Right ventricle myocardium inferior (tissue), 1 donor: ENCODE results near the gene VGLL2. TPM values are rescaled to one million over a fixed set of nuclear protein-coding genes. Genes with fewer than 3 reads are reported as not detected.

Source experiments
- ATAC-seq: fragments of 200-7000 bp; cut with Tn5 transposase; one replicate; pipeline ENCODE4 v1.9.1; 2020; ENCODE audit warnings: mild to moderate bottlenecking, moderate library complexity
- DNase-seq: peaks from one replicate; pipeline ENCODE4 v3.0.0; 2021; ENCODE audit errors: missing footprints
- intact Hi-C: fragments of 100-400 bp; cut with DNase I; formaldehyde crosslinking; loops from one replicate; pipeline ENCODE4 v1.11.0; 2022
- total RNA-seq: library from RNA; stranded (reverse); fragmentation: NEBNext Ultra II Directional; extraction: Animal tissue kit (Norgen Biotek cat#: 25700); gene quantifications from one replicate; pipeline ENCODE4 v1.2.1, GENCODE V29; 2021
- donor health status: DM: no; HTN: yes; CAD: no; lungs with severe emphysema.

Gene VGLL2
- total RNA-seq, 1 donor from 2014 or later: not detected

DNA sequence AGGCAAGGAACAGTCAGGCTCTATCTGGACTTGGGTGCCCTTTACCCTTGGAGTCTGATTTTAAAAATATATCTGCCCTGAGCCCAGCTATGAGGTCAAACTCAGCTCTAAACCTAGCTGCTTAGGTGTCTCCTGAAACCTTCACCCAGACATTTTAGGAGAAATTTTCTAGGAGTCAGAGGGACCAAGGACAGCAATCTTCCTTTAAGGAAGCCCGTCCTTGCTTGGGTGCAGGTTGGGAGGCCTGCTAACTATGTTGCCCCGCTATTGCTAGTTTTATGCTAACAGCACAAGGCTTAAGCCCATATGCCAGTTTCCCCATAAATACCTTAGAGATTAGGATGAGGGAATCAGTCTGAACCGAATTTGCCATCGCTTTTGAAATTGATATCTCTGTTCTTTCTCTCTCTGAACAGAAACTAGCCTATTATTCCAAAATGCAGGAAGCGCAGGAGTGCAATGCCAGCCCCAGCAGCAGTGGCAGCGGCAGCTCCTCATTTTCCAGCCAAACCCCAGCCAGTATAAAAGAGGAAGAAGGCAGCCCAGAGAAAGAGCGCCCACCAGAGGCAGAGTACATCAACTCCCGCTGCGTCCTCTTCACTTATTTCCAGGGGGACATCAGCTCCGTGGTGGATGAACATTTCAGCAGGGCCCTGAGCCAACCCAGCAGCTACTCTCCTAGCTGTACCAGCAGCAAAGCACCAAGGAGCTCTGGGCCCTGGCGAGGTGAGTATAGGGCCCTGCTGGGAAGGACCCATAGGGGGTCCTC lies 2.6 kb downstream of the VGLL2 start:
- intact Hi-C loops: loop anchor here (5.0 kb wide), 1 partner anchor 386 kb away; no protein-coding TSS in a partner anchor
- ATAC-seq (no peak), DNase-seq (peak; percentile 60)

DNA sequence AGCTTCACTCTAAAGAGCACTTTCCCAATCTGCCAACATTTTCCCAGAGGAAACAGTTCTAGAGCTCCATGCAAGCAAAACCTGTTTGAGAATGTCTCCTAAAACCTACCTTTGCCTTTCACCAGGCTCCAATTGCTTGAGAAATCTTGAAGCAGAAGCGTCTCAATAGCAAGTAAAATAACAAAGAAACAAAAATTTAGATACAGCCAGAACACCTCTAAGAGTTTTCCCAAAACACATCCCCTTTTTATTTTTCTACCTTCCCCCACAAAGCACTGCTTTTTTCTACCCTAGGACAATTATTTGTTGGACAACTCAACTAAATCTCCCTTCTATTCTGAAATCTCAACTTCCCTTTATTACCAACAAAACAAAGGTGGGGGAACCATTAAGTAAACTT lies 3.6 kb downstream of the VGLL2 start:
- ATAC-seq: no peak
- no peak for DNase-seq
- intact Hi-C loops: loop anchor here (5.0 kb wide), 1 partner anchor 387 kb away; no protein-coding TSS in a partner anchor

DNA sequence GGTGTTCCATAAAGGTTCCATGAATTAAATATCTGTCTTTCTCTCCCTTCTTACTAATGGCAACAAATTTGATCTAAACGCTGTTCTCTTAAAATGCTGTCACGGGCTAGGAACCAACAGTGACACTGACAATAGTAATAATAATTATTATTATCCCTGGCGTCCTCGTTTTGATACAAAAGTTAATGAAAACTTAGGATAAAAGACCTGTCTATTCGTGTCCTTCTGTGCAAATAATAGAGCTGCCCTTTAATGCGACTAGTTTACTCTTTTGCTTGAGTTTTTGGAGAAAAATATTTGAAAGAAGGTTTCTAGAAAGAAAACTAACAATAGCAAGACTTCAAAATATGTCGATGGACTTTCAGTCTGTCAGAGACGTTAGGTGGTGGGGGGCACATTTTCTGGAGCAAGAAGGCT lies 4.3 kb downstream of the VGLL2 start:
- ATAC-seq: no peak
- intact Hi-C loops: loop anchor here (5.0 kb wide), 1 partner anchor 387 kb away; no protein-coding TSS in a partner anchor
- DNase-seq: no peak

DNA sequence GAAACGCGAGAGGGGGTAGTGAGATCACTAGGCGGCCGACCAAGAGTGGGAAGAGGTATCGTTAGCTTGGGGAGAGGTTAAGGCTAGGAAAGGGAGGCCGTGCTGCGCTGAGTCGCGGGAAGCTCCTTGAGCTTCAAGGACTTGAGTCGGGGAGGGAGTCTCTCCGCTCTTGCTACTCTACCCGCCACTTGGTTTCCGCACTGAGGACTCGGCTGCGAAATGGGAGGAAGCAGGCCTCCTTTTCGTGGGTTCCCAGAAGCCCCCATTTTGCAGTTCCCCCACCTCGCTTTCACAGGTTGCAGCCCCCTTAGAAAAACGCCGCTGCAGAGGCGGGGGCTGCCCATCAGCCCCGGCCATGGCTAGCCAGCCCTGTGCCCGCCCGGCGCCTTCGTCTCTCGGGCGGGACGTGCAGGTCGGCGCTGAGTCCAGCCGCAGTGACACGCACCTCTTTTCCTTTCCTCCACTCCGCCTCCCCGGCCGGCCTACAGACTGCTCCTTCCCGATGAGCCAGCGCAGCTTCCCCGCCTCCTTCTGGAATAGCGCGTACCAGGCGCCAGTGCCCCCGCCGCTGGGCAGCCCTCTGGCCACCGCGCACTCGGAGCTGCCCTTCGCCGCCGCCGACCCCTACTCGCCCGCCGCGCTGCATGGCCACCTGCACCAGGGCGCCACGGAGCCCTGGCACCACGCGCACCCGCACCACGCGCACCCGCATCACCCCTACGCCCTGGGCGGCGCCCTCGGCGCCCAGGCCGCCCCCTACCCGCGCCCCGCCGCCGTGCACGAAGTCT lies 4.9 kb downstream of the VGLL2 start:
- intact Hi-C loops: no loop called here
- DNase-seq (peak; percentile 70), ATAC-seq (peak; percentile 16)

DNA sequence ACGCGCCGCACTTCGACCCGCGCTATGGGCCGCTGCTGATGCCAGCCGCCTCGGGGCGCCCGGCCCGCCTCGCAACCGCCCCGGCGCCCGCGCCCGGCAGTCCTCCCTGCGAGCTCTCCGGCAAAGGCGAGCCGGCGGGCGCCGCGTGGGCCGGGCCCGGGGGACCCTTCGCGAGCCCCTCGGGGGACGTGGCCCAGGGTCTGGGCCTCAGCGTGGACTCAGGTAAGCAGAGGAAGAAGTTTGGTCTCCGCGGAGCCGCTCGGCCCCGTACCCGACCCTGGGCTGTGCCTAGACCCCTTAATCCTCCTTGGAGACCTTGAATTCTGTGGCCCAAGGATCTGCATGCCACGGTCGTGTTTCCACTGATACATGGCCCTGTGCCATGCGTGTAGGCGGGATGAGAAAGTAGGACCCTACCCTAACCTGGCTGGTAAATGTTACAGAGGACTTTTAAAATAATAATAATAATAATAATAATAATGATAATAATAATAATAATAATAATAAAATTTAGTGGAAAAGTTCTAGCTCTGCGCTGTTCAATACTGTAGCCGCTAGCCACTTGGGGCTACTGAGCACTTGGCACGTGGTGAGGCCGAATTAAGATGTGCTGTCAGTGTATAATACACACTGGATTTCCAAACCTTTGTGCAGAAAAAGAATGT lies 5.6 kb downstream of the VGLL2 start:
- intact Hi-C loops: no loop called here
- ATAC-seq (no peak), DNase-seq (no peak)

DNA sequence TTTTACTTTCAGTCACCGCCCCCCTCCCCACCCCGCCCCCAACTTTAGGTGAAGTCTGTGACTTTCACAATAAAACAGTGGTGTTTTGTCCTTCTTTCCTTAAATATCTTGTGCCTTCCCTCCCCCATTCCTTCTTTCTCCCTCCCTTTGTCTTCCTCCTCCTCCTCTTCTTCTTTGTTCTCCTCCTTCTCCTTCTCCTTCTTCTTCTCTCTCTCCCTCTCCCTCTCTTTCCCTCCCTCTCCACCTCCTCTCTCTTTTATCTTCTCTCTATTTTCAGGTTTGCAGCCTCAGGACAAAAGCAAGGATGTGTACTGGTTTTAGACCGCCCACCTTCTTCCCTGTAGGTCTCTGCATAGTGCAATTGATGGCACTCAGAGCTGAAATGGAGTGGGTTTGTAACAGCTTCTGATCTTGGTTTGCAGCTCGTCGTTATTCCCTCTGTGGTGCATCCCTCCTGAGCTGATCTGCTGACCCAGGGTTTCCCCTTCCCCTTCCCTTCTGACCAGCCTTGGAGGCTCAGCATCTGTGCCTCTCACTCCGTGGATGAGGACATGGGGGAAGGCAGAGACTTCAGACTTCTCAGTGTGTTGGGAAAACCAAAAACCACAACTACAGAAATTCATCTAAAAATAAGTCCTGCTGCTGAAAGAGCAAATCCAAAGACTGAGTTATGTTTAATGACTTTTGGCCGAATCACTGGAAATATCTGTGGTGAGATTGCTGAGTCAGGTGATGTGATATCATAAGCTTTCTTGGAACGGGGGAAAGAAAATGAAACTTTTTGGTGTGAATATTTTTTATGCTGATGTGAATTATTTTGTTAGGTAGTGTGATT lies 6.9 kb downstream of the VGLL2 start:
- DNase-seq (no peak), ATAC-seq (no peak)
- intact Hi-C loops: no loop called here

DNA sequence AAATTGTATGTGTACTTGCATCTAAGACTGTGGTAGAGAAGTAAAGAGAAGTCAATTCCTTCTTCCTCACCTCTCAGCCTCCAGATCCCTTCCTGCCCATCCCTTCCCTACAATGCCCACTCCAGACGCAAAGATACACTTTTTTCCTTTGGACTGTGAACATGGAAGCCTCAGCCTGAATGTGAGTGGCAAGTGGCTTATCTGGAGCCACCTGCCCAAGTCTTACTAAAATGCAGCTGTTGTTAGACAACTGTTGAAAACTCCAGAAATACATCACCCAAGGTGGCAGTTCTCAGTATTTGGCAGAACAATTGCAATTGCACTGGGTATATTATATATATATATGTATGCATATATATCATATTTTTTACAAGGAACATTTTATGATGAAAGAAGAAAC lies 7.5 kb downstream of the VGLL2 start:
- ATAC-seq (no peak), DNase-seq (no peak)
- intact Hi-C loops: no loop called here

DNA sequence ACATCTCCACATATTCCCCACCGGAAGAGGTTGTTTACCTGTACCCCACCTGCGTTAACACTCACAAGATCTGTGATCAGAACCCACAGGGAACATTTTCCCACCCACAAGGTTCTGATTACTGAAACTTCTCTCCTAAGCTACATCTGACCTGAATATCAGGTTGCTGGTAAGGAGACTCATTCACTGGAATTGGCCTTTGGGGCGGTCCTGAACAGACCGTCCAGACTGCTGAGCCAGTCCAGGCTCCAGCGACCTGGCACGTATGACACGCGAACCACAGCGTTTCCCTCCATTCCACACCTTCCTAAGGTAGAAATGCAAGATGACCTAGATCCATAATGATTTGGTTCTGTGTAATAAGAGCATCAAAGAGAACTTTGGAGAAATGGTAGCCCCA lies 9.8 kb downstream of the VGLL2 start:
- intact Hi-C loops: no loop called here
- peak; percentile 42 for DNase-seq
- no peak for ATAC-seq

DNA sequence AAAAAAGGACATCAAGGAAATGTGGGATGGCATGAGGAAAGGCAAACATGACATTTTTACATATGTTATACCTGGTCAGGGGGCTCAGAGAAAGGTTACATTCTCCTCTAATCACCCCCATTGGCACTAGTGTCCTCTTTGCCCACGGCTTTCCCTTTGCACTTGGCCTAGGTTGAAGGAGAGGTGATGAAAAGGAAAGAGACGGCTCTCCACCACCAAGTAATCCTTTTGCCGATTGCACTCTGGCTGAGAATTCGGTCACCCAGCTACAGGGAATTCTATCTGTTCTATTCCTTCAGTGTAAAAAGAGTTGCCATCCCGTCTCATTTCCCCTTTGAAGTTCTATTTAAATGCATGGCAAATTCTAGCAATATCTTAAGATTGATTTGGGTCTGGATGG lies 10.4 kb downstream of the VGLL2 start:
- intact Hi-C loops: no loop called here
- ATAC-seq (no peak), DNase-seq (no peak)

DNA sequence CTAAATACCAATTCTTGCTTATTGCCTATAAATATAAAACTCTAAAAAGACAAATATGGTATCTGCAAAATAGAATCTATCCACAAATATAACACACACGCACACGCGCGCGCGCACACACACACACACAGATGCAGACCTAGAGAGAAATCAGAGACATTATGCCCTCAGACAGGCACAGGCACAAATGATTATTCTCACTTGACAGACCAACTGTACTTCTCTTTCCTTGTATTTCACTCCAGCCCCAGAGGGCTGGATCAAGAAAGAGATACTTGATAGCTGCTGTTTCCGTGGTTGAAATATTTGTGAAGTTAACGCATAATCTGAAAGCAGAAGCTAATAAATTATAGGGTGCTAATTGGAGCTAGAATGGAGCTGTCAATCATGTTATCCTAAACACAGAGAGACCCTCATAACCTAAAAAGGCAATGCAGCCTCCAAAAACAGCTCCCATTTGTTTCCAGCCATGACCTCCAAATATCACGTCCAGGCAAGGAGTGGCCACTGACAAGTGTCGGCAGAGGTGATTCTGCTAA lies 11.5 kb downstream of the VGLL2 start:
- no peak for ATAC-seq
- DNase-seq: no peak
- intact Hi-C loops: no loop called here

DNA sequence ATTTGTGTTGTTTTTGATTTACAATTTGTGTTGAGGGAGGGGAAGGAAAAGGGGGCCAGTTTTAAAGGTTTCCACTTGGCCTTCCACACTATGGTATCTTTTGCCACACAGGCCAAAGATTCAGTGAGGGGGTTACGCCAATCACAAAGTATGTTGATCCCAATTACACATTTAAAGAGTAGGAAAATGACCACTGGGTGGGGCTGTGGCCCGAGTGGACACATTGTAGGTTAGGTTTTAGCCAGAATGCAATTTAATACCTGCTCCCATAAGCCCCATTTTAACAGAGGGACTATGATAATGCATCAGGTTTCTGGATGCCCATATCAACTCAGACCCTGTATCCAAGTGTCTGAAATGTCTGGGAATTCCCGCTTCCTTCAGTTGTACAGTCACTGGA lies 15.6 kb downstream of the VGLL2 start:
- ATAC-seq: no peak
- intact Hi-C loops: no loop called here

DNA sequence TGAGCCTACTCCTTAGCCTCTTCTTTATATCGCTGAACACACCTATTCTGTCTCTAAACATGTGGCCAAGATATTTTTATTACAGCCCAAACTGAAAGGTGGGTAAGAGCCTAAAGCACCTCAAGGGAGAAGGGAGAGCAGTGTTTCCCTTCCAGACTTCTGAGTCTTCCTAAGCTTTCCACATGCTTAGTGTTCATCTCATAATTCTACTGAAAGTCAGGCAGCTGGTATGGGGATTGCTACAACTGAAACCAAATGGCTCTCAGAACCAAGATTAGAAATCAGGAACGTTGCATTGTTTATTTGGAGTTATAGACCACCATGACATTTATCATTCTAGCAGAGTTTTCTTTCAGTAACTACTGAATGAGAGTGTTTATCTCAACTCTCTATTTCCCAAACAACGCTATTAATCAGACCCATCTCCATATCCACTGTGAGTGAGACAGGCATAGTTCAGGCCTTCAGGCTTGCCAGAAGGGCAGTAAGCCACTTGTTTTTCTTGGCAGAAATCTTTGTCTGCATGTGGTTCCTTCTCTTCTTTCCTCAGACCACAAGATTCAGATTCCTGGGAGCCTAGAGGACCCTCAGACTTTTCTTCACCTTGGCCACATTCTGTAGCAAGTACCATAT lies 22.8 kb downstream of the VGLL2 start:
- ATAC-seq: no peak
- DNase-seq: no peak
- intact Hi-C loops: no loop called here

More for the DNA sequence above, 15.6 kb downstream of the VGLL2 start:
- DNase-seq: no peak

DNA sequence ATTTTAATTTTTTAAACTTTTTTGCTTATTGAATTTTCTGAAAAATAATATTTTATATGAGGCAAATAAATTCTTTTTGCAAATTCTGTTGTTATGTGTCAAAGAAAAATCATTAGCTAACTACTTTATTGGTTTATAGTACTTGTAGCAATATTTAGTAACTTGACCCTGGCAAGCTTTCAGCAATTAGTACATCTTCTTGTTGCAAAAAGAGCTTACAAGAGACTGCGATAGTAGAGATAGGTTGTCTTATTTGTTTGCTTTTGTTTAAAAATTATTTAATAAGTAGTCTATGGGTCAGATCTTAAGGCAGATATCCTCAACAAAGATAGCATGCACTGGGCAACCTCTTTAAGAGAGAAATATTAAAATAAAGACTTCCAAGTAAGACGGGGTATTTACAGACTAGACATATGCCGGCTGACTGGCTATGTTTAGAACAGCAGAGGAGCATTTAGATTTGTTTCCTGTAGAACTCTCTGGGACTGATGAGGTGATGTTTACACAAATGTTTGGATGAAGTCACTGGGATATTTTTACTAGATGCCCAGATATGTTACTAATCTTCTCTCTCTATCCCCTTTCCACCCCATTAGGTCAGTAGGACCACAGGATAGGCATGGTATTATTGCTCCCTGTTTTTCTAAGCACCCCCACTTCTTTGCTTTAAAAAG lies 25.0 kb downstream of the VGLL2 start:
- DNase-seq: no peak
- intact Hi-C loops: no loop called here
- no peak for ATAC-seq

DNA sequence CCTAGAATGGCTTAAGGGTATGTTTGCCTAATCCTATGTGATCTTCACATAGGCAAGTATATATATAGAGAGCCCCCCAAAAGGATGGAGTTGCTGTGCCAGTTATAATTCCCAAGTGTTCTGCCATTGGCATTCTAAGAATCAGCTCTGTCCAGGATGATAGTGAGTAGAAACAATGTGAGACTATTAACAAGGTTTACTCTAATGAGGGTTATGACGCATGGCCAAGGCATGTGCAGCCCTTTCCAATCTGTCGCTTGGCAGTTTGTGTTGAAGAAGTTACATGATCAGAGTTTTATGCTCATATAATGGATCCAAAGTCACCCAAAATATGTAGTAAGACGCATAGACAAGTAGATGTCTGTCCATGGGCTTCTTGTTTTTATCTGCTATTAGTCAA lies 33.6 kb downstream of the VGLL2 start:
- DNase-seq (no peak), ATAC-seq (no peak)
- intact Hi-C loops: no loop called here

DNA sequence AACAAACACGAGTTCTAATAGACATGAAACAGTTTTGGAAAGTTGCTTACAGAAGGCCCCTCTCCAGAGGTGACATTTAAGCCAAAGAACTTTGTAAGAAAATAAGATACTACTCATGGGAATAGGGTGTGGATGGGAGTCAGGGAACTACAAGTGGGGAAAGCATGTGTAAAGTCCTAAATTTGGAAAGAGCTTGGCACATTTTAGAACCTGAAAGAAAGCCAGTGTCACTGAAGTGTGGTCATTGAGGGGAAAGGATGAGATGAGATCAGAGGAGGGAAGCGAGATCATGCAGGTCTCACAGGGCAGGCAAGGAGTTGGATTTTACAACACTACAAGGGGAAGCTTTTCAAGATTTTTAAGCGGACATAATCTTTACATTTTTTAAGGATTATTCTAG lies 38.0 kb downstream of the VGLL2 start:
- DNase-seq (no peak), ATAC-seq (no peak)
- intact Hi-C loops: no loop called here

DNA sequence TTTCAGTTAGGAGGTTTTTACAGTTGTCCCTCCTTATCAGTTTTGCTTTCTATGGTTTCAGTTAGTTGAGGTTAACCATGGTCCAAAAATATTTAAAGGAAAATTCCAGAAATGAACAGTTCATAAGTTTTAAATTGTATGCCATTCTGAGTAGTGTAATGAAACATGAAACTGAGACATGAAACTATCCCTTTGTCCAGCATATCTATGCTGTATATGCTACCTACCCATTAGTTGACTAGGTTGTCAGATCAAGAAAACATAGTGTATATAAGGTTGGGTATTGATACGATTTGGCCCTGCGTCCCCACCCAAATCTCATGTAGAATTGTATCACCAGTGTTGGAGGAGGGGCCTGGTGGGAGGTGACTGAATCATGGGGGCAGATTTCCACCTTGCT lies 39.1 kb downstream of the VGLL2 start:
- DNase-seq (no peak), ATAC-seq (no peak)
- intact Hi-C loops: no loop called here

DNA sequence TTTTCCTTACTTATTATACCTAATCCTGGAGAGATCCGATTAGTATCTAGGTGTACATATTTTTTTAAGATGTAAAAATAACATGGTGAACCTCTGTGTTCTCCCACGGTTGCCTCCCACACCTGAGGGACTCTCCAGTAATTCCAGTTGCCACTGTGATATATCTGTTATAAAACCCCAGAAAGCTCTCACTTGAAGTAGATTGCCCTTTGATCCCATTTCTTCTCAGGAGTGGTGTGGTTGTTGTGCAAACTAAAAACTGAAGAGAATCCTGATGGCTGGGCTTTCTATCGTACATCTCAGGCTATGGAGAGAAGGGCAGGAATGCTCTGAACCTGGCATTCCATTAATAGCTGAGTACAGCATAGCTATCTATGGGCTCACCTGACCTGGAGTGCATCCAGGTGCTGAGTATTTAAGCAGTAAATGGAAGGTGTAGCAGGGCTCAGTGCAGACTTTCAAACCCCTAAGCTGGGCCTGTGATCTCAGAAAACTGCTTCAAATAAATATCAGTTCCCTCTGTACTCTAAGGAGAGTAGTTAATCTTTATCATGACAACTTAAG lies 41.0 kb downstream of the VGLL2 start:
- intact Hi-C loops: no loop called here
- ATAC-seq (no peak), DNase-seq (no peak)
